Liver (tissue), 9 donors: Measurements from ENCODE around the gene RHEB. TPM values are rescaled to one million over a fixed set of nuclear protein-coding genes. Genes with fewer than 3 reads are reported as not detected.

Experiments used
- DNase-seq: peaks from one replicate; pipeline ENCODE4 v3.0.0-alpha.2; 2017; ENCODE audit warnings: low spot score
- H3K27ac ChIP-seq, 2 donors: one replicate each; pipeline ENCODE4 v1.7.0; 2013; ENCODE audit warnings: inconsistent platforms in 2 of 2, low read length in 2 of 2, control low read depth in 1 of 2, low read depth in 1 of 2, mild to moderate bottlenecking in 1 of 2
- H3K27me3 ChIP-seq, 4 donors: one replicate each; pipeline versions ENCODE4 v1.6.1 to v1.7.0; 2013; ENCODE audit warnings: low read length in 3 of 4, inconsistent platforms in 1 of 4, mild to moderate bottlenecking in 1 of 4, moderate library complexity in 1 of 4; ENCODE audit not compliant: control insufficient read depth in 4 of 4, insufficient read depth in 4 of 4
- H3K36me3 ChIP-seq, 4 donors: one replicate each; pipeline versions ENCODE4 v1.6.1 to v1.7.0; 2013; ENCODE audit warnings: low read length in 3 of 4, mild to moderate bottlenecking in 3 of 4, low read depth in 1 of 4, moderate library complexity in 1 of 4; ENCODE audit not compliant: control insufficient read depth in 4 of 4, insufficient read depth in 3 of 4
- H3K4me1 ChIP-seq, 4 donors: one replicate each; pipeline versions ENCODE4 v1.6.1 to v1.7.0; 2013; ENCODE audit warnings: low read length in 3 of 4, mild to moderate bottlenecking in 3 of 4, moderate library complexity in 1 of 4; ENCODE audit not compliant: control insufficient read depth in 4 of 4, insufficient read depth in 4 of 4
- H3K4me3 ChIP-seq, 3 donors: one replicate each; pipeline versions ENCODE4 v1.6.1 to v1.7.0; 2013; ENCODE audit warnings: low read length in 3 of 3, control low read depth in 1 of 3, low read depth in 1 of 3, mild to moderate bottlenecking in 1 of 3
- H3K9ac ChIP-seq, 2 donors: one replicate each; pipeline ENCODE4 v1.7.0; 2013; ENCODE audit warnings: low read length in 2 of 2, mild to moderate bottlenecking in 2 of 2, moderate library complexity in 2 of 2, control low read depth in 1 of 2, low read depth in 1 of 2
- H3K9me3 ChIP-seq, 4 donors: one replicate each; pipeline versions ENCODE4 v1.6.1 to v1.7.0; 2013; ENCODE audit warnings: low read length in 3 of 4; ENCODE audit not compliant: control insufficient read depth in 4 of 4
- ATF3 ChIP-seq: IDR thresholded peaks from 2 replicates; pipeline ENCODE4 v1.6.1; 2016; ENCODE audit warnings: antibody characterized with exemption
- CTCF ChIP-seq: fragments of 150-350 bp; IDR thresholded peaks from 2 replicates; pipeline ENCODE4 v1.5.1; 2017; ENCODE audit warnings: improper control_type of control experiment, low read depth, low read length; ENCODE audit not compliant: missing input control
- EGR1 ChIP-seq, 2 donors: IDR thresholded peaks; 2 replicates each; pipeline ENCODE4 v1.6.1; 2016 to 2018; ENCODE audit warnings: antibody characterized with exemption in 2 of 2, low read depth in 2 of 2
- FOXA1 ChIP-seq: IDR thresholded peaks from 2 replicates; pipeline ENCODE4 v1.6.1; 2016; ENCODE audit warnings: antibody characterized with exemption
- FOXA2 ChIP-seq: IDR thresholded peaks from 2 replicates; pipeline ENCODE4 v1.6.1; 2016; ENCODE audit warnings: antibody characterized with exemption
- GABPA ChIP-seq, 2 donors: IDR thresholded peaks in 1 of 2; conservative IDR thresholded peaks in 1 of 2; 2 replicates each; pipeline ENCODE4 v1.6.1; 2016; ENCODE audit warnings: antibody characterized with exemption in 2 of 2, mild to moderate bottlenecking in 1 of 2, moderate library complexity in 1 of 2
- HNF4A ChIP-seq, 2 donors: conservative IDR thresholded peaks; 2 replicates each; pipeline ENCODE4 v1.6.1; 2016; ENCODE audit warnings: antibody characterized with exemption in 2 of 2, mild to moderate bottlenecking in 2 of 2
- HNF4G ChIP-seq: IDR thresholded peaks from 2 replicates; pipeline ENCODE4 v1.6.1; 2016; ENCODE audit warnings: antibody characterized with exemption
- JUND ChIP-seq, 2 donors: IDR thresholded peaks; 2 replicates each; pipeline ENCODE4 v1.6.1; 2016; ENCODE audit warnings: antibody characterized with exemption in 2 of 2
- MAX ChIP-seq: IDR thresholded peaks from 2 replicates; pipeline ENCODE4 v1.6.1; 2016; ENCODE audit warnings: antibody characterized with exemption
- NR2F2 ChIP-seq: IDR thresholded peaks from 2 replicates; pipeline ENCODE4 v1.6.1; 2016; ENCODE audit warnings: antibody characterized with exemption
- RAD21 ChIP-seq, 2 donors: IDR thresholded peaks; 2 replicates each; pipeline ENCODE4 v1.6.1; 2016; ENCODE audit warnings: antibody characterized with exemption in 2 of 2, mild to moderate bottlenecking in 2 of 2
- REST ChIP-seq: IDR thresholded peaks from 2 replicates; pipeline ENCODE4 v1.6.1; 2016; ENCODE audit warnings: antibody characterized with exemption, mild to moderate bottlenecking
- RXRA ChIP-seq, 2 donors: IDR thresholded peaks; 2 replicates each; pipeline ENCODE4 v1.6.1; 2017 to 2018; ENCODE audit warnings: antibody characterized with exemption in 2 of 2, mild to moderate bottlenecking in 1 of 2
- SP1 ChIP-seq: IDR thresholded peaks from 2 replicates; pipeline ENCODE4 v1.6.1; 2018; ENCODE audit warnings: antibody characterized with exemption, mild to moderate bottlenecking
- TAF1 ChIP-seq: conservative IDR thresholded peaks from 2 replicates; pipeline ENCODE4 v1.6.1; 2016; ENCODE audit warnings: antibody characterized with exemption, mild to moderate bottlenecking
- YY1 ChIP-seq: IDR thresholded peaks from 2 replicates; pipeline ENCODE4 v1.6.1; 2016; ENCODE audit warnings: antibody characterized with exemption, mild to moderate bottlenecking
- ZBTB33 ChIP-seq: IDR thresholded peaks from 2 replicates; pipeline ENCODE4 v1.6.1; 2016; ENCODE audit warnings: antibody characterized with exemption
- WGBS: extraction: QIAGEN DNeasy Blood & Tissue Kit; methylation state at CpG from one replicate; pipeline ENCODE4 v1.1.7; 2013; 5-methylcytosine and 5-hydroxymethylcytosine counted together
- polyA plus RNA-seq, 2 donors: library from polyadenylated mRNA; stranded (reverse) in 1 of 2; unstranded in 1 of 2; fragments of 200-250 nt in 1 of 2; fragments of >200 nt in 1 of 2; fragmentation: Nextera tagmentation in 1 of 2; extraction: Ambion mirVana in 1 of 2; gene quantifications; one replicate each; pipeline versions ENCODE4 v1.2.1 to v1.2.3, GENCODE V29; 2013 to 2015
- total RNA-seq, 2 donors: library from RNA; depleted of rRNA; stranded (reverse); fragments of >200 nt; gene quantifications; one replicate each; pipeline ENCODE4 v1.2.3, GENCODE V29; 2014
- donor health status: healthy.
- donor health status: healthy.
- donor health status: healthy.
- donor health status: healthy.
- donor health status: healthy.

The RHEB gene
- total and polyA plus RNA-seq, 4 donors: 29.5 to 59.0 (median 36.5) TPM

GRCh38 chr7:151518105-151518946, 1.4 kb downstream of the RHEB start (continued):
- TF ChIP-seq EGR1 (IDR thresholded peaks at IDR 0.05; ENCODE audit: low read depth in 2 of 2) (peak in 1 of 2 donors; percentile 29), HNF4A (conservative IDR thresholded peaks at IDR 0.05) (peak; percentile 69 to 85), FOXA1 (peak; percentile 43), ATF3 (no peak), FOXA2 (peak; percentile 19)

GRCh38 chr7:151517601-151518104, 2.0 kb downstream of the RHEB start:
- no peaks in the 10 kb centered on the region for H3K9me3 ChIP-seq
- H3K4me1 ChIP-seq: peaks cover 3 to 28% (median 14%) of the 10 kb centered on the region in 4 donors
- WGBS: 78% methylated on average over 7 of the region's 7 CpGs
- TF ChIP-seq MAX (no peak), SP1 (no peak), FOXA1 (no peak), HNF4A (conservative IDR thresholded peaks at IDR 0.05) (no peak), JUND (IDR thresholded peaks at IDR 0.05) (no peak), HNF4G (no peak), ATF3 (no peak), FOXA2 (no peak), YY1 (no peak), REST (no peak), TAF1 (no peak), NR2F2 (no peak), EGR1 (IDR thresholded peaks at IDR 0.05; ENCODE audit: low read depth in 2 of 2) (no peak), RAD21 (IDR thresholded peaks at IDR 0.05) (no peak), GABPA (IDR thresholded peaks at IDR 0.05 in 1 of 2, conservative IDR thresholded peaks at IDR 0.05 in 1 of 2) (no peak)
- H3K36me3 ChIP-seq: peaks cover 0 to 3% (median 0%) of the 10 kb centered on the region in 4 donors
- peak overlapping the region in 1 of 2 donors; percentile 26 for H3K9ac ChIP-seq
- no peaks in the 10 kb centered on the region for H3K27me3 ChIP-seq
- DNase-seq: no peak
- peak overlapping the region; percentile 71 to 95 (median 92) for H3K4me3 ChIP-seq
- H3K27ac ChIP-seq: peak overlapping the region; percentile 93 to 94

- H3K4me1 ChIP-seq: peaks cover 0 to 20% (median 10%) of the 10 kb centered on the region in 4 donors
These were observed 4.5 kb downstream of the RHEB start for GRCh38 chr7:151515276-151515565.

More at GRCh38 chr7:151515276-151515565, 4.5 kb downstream of the RHEB start:
- H3K27me3 ChIP-seq: no peaks in the 10 kb centered on the region
- no peak for DNase-seq
- H3K9ac ChIP-seq: no peak overlapping the region
- peaks cover 0 to 3% (median 0%) of the 10 kb centered on the region in 4 donors for H3K36me3 ChIP-seq
- no peak overlapping the region for H3K4me3 ChIP-seq
- TF ChIP-seq RAD21 (IDR thresholded peaks at IDR 0.05) (no peak), EGR1 (IDR thresholded peaks at IDR 0.05; ENCODE audit: low read depth in 2 of 2) (no peak), YY1 (no peak), CTCF (no peak), ZBTB33 (no peak), RXRA (IDR thresholded peaks at IDR 0.05) (no peak), ATF3 (no peak)
- no peak overlapping the region for H3K27ac ChIP-seq
- H3K9me3 ChIP-seq: no peaks in the 10 kb centered on the region
